ENCODE data around the gene METAP1. TPM values are rescaled to one million over a fixed set of nuclear protein-coding genes. Genes with fewer than 3 reads are reported as not detected.

Gene METAP1
- total RNA-seq, 6 experiments from 2014 or later, result 49.0 to 61.4 (median 56.1) TPM

GRCh38 chr4:99071159-99071558, 75.6 kb downstream of the METAP1 start:
- H3K27ac Mint-ChIP-seq, result no peak overlapping the region
- H3K27me3 Mint-ChIP-seq (ENCODE audit: insufficient read depth), result peaks cover 2% of the 10 kb centered on the region; the same call in 1 of the 2 replicates
- DNase-seq, result no peak
- no peaks in the 10 kb centered on the region for H3K4me1 Mint-ChIP-seq (ENCODE audit: low read depth)
- TF ChIP-seq, protein P1, sequence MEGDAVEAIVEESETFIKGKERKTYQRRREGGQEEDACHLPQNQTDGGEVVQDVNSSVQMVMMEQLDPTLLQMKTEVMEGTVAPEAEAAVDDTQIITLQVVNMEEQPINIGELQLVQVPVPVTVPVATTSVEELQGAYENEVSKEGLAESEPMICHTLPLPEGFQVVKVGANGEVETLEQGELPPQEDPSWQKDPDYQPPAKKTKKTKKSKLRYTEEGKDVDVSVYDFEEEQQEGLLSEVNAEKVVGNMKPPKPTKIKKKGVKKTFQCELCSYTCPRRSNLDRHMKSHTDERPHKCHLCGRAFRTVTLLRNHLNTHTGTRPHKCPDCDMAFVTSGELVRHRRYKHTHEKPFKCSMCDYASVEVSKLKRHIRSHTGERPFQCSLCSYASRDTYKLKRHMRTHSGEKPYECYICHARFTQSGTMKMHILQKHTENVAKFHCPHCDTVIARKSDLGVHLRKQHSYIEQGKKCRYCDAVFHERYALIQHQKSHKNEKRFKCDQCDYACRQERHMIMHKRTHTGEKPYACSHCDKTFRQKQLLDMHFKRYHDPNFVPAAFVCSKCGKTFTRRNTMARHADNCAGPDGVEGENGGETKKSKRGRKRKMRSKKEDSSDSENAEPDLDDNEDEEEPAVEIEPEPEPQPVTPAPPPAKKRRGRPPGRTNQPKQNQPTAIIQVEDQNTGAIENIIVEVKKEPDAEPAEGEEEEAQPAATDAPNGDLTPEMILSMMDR (IDR thresholded peaks at IDR 0.05), result no peak
- H3K4me3 Mint-ChIP-seq, result no peak overlapping the region
- H3K36me3 Mint-ChIP-seq (ENCODE audit: low read depth), result peaks cover 34% of the 10 kb centered on the region
- H3K9me3 Mint-ChIP-seq, result no peaks in the 10 kb centered on the region

DNA sequence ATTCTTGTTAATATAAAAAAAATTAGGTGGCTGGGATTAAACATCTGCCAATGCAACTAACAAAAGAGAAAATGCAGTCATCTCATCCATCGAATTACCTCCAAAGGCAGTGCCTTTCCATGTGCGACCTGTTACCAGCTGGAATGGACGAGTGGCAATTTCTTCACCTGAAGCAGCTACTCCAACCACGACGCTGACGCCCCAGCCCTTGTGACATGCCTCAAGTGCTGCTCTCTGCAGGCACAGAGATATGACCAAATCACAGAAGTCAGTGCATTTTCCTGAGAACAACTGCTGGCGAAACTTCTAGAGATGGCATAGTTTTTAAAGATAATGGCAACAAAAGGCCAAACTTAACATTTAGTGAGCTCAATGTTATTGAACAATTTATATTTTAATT, 79.3 kb downstream of the METAP1 start:
- Mint-ChIP-seq H3K36me3 (ENCODE audit: low read depth) (peaks cover 34% of the 10 kb centered on the region), H3K4me3 (no peak overlapping the region), H3K27me3 (ENCODE audit: insufficient read depth) (peaks cover 2% of the 10 kb centered on the region; the same call in 1 of the 2 replicates), H3K27ac (no peak overlapping the region), H3K4me1 (ENCODE audit: low read depth) (peaks cover 7% of the 10 kb centered on the region; the same call in 1 of the 2 replicates), H3K9me3 (no peaks in the 10 kb centered on the region)
- no peak for DNase-seq
- TF ChIP-seq, protein P1 (IDR thresholded peaks at IDR 0.05), result no peak

DNA sequence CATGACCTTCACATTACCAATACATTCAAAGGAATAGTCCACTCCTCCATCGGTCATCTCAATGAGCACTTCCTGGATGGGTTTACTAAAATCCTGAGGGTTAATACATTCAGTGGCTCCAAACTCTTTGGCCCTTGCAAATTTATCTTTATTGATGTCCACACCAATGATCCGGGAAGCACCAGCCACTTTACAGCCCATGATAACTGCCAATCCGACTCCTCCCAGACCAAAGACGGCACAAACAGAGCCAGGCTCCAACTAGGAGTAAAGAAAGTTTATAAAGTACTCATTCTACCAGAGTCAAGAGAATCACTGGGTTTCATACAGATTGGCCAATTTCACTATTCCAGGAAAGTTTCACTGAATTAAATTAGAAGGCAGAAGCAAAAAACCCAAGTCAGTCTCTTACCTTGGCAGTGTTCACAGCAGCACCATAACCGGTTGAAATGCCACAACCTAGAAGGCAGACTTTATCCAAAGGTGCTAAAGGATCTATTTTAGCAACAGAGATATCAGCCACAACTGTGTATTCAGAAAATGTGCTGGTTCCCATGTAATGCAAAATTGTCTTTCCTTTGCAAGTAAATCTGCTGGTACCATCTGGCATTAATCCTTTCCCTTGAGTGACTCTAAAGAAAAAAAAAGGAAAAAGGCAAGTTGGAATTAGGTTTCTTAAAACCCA, 80.9 kb downstream of the METAP1 start:
- H3K36me3 Mint-ChIP-seq (ENCODE audit: low read depth), result peaks cover 44% of the 10 kb centered on the region
- peaks cover 2% of the 10 kb centered on the region; the same call in 1 of the 2 replicates for H3K27me3 Mint-ChIP-seq (ENCODE audit: insufficient read depth)
- TF ChIP-seq, protein P1 (IDR thresholded peaks at IDR 0.05), result no peak
- peak overlapping the region; percentile 64 for H3K27ac Mint-ChIP-seq
- no peaks in the 10 kb centered on the region for H3K9me3 Mint-ChIP-seq
- DNase-seq, result no peak
- H3K4me1 Mint-ChIP-seq (ENCODE audit: low read depth), result peaks cover 7% of the 10 kb centered on the region; the same call in 1 of the 2 replicates
- H3K4me3 Mint-ChIP-seq, result no peak overlapping the region

- Mint-ChIP-seq H3K9me3 (no peaks in the 10 kb centered on the region), H3K4me3 (no peak overlapping the region), H3K4me1 (ENCODE audit: low read depth) (peaks cover 7% of the 10 kb centered on the region; the same call in 1 of the 2 replicates), H3K36me3 (ENCODE audit: low read depth) (peaks cover 48% of the 10 kb centered on the region), H3K27ac (no peak overlapping the region), H3K27me3 (ENCODE audit: insufficient read depth) (no peaks in the 10 kb centered on the region)
- no peak for DNase-seq
- TF ChIP-seq, protein P1 (IDR thresholded peaks at IDR 0.05), result no peak
These were observed 81.7 kb downstream of the METAP1 start for GRCh38 chr4:99077177-99077576.

DNA sequence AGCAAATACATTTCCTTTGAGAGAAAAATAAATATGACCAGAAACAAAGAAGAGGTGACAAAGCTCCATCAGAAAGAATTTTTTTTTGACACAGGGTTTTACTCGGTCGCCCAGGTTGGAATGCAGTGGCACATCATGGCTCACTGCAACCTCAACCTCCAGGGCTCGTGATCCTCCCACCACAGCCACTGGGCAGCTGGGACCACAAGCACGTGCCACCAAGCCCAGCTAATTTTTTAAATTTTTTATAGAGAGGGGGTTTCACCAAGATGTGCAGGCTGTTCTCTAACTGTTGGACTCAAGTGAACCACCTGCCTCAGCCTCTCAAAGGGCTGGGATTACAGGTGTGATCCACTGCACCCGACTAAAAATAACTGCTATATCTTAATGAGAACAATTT, 82.8 kb downstream of the METAP1 start:
- Mint-ChIP-seq H3K9me3 (no peaks in the 10 kb centered on the region), H3K36me3 (ENCODE audit: low read depth) (peaks cover 42% of the 10 kb centered on the region), H3K4me1 (ENCODE audit: low read depth) (peaks cover 7% of the 10 kb centered on the region; the same call in 1 of the 2 replicates), H3K4me3 (no peak overlapping the region), H3K27ac (no peak overlapping the region), H3K27me3 (ENCODE audit: insufficient read depth) (no peaks in the 10 kb centered on the region)
- TF ChIP-seq, protein P1 (IDR thresholded peaks at IDR 0.05), result no peak
- DNase-seq, result no peak

Data from HFFc6 (cell line).